Astrocyte (in vitro differentiated cells and primary cell): ENCODE results near the gene R3HCC1L.

ENCODE experiments used
- EZH2 ChIP-seq: IDR thresholded peaks from 2 replicates; pipeline ENCODE4 v1.6.1; 2012; ENCODE audit warnings: mild to moderate bottlenecking, low read length, inconsistent platforms; ENCODE audit not compliant: insufficient read depth
- TF ChIP-seq, protein P1 (sequence below): IDR thresholded peaks from 2 replicates; pipeline ENCODE4 v1.5.1; 2011; ENCODE audit warnings: low read depth, mild to moderate bottlenecking, inconsistent platforms, low read length, moderate library complexity; ENCODE audit not compliant: insufficient read depth

DNA sequence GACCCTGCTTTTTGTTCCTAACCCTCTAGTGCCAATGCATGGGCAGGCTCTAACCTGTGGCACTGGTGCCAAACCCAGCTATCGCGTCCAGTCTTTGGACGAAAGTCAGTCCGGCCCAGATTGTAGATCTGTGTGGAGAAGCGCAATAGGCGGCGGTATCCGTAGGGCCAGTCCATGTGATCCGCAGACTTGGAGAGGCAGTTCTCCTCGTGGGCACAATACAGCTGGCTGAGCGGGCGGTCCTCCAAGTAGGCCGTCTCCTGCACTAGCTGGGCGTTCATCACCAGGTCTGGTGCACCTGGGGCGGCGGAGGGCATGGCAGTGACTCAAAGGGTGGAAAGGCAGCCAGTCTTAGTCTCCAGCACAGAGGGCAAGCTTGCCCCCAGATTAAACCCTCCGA, 119.0 kb downstream of the R3HCC1L start:
- TF ChIP-seq, protein P1, sequence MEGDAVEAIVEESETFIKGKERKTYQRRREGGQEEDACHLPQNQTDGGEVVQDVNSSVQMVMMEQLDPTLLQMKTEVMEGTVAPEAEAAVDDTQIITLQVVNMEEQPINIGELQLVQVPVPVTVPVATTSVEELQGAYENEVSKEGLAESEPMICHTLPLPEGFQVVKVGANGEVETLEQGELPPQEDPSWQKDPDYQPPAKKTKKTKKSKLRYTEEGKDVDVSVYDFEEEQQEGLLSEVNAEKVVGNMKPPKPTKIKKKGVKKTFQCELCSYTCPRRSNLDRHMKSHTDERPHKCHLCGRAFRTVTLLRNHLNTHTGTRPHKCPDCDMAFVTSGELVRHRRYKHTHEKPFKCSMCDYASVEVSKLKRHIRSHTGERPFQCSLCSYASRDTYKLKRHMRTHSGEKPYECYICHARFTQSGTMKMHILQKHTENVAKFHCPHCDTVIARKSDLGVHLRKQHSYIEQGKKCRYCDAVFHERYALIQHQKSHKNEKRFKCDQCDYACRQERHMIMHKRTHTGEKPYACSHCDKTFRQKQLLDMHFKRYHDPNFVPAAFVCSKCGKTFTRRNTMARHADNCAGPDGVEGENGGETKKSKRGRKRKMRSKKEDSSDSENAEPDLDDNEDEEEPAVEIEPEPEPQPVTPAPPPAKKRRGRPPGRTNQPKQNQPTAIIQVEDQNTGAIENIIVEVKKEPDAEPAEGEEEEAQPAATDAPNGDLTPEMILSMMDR = no peak
- TF ChIP-seq EZH2 = no peak
